ENCODE results near the gene VSTM2L.
"Not testable (repeated sequence)": the region's sequence is repeated elsewhere in the genome, so short reads cannot be mapped to it uniquely, and the experiment has no call there.

Gene VSTM2L

DNA sequence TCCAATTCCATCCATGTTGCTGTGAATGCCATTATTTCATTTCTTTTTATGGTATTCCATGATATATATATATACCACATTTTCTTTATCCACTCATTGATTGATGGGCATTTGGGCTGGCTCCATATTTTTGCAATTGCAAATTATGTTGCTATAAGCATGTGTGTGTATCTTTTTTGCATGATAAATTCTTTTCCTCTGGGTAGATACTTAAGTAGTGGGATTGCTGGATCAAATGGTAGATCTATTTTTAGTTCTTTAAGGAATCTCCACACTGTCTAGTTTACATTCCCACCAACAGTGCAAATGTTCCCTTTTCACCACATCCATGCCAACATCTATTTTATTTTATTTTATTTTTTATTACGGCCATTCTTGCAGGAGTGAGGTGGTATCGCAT, 60.6 kb downstream of the VSTM2L start:
- H3K9me3 ChIP-seq (ENCODE audit: insufficient read depth, low read depth, low read length); H3K18ac ChIP-seq (ENCODE audit: low read length); H3K23ac ChIP-seq (ENCODE audit: low read length); H2BK120ac ChIP-seq (ENCODE audit: insufficient read depth, low read length, poor library complexity); H3K9ac ChIP-seq (ENCODE audit: low read length); H4K12ac ChIP-seq (ENCODE audit: low read depth, low read length); H3K27ac ChIP-seq (ENCODE audit: low read depth, low read length); H2AFZ ChIP-seq (ENCODE audit: insufficient read depth, low read length, poor library complexity); H3K36me3 ChIP-seq (ENCODE audit: control insufficient read depth in 1 of 2, insufficient read depth in 2 of 2, low read length in 2 of 2); DNase-seq; H2BK12ac ChIP-seq (ENCODE audit: low read length); H4K8ac ChIP-seq (ENCODE audit: low read depth, low read length); H3K4me1 ChIP-seq (ENCODE audit: control insufficient read depth in 1 of 2, insufficient read depth in 2 of 2, low read length in 2 of 2); H3K79me2 ChIP-seq (ENCODE audit: control insufficient read depth, insufficient read depth, low read length, poor library complexity); H3K4me2 ChIP-seq (ENCODE audit: low read length); H4K91ac ChIP-seq (ENCODE audit: low read depth, low read length); H2BK5ac ChIP-seq (ENCODE audit: low read depth, low read length, poor library complexity); H2AK5ac ChIP-seq (ENCODE audit: low read length); H3K4ac ChIP-seq (ENCODE audit: low read depth, low read length); H3K4me3 ChIP-seq (ENCODE audit: low read depth, low read length); H3K27me3 ChIP-seq (ENCODE audit: insufficient read depth, low read length); H3K79me1 ChIP-seq (ENCODE audit: low read length); H3K14ac ChIP-seq (ENCODE audit: low read length): not testable (repeated sequence)
- no CpG with 5 or more reads among the region's 2 CpGs for WGBS (ENCODE audit: extremely low coverage, insufficient coverage, insufficient read length)

DNA sequence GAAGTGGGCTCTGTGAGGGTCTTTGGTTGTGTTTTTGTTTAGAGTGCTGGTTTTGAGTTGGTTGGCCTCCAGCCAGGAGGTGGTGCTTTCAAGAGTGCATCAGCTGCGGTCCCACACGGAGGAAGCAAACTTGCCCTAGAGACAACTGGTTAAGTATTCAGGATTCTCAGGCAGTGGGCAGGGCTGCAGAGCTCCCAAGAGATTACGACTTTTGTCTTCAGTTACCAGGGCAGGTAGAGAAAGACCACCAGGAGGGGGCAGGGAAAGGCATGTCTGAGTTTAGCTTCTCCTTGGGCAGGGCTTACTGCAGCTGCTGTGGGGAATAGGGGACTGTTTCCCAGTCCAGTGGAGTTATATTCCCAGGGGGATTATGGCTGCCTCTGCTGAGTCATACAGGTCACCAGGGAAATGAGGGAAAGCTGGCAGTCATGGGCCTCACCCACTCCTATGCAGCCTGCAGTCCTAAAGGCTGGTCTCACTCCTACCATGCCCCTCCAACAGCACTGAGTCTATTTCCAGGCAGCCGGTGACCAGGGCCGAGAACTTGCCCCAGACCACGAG, 66.0 kb downstream of the VSTM2L start:
- H3K9me3 ChIP-seq (ENCODE audit: insufficient read depth, low read depth, low read length) = peaks cover 2% of the 10 kb centered on the region
- H2AFZ ChIP-seq (ENCODE audit: insufficient read depth, low read length, poor library complexity) = no peak overlapping the region
- H3K18ac ChIP-seq (ENCODE audit: low read length) = no peak overlapping the region
- H3K79me2 ChIP-seq (ENCODE audit: control insufficient read depth, insufficient read depth, low read length, poor library complexity) = no peaks in the 10 kb centered on the region
- no peak overlapping the region for H3K14ac ChIP-seq (ENCODE audit: low read length)
- H2BK12ac ChIP-seq (ENCODE audit: low read length) = no peak overlapping the region
- H3K23ac ChIP-seq (ENCODE audit: low read length) = no peak overlapping the region
- H3K36me3 ChIP-seq (ENCODE audit: control insufficient read depth in 1 of 2, insufficient read depth in 2 of 2, low read length in 2 of 2) = no peaks in the 10 kb centered on the region
- no peak overlapping the region for H3K27ac ChIP-seq (ENCODE audit: low read depth, low read length)
- H4K91ac ChIP-seq (ENCODE audit: low read depth, low read length) = no peak overlapping the region
- H3K4me1 ChIP-seq (ENCODE audit: control insufficient read depth in 1 of 2, insufficient read depth in 2 of 2, low read length in 2 of 2) = peaks cover 0 to 5% of the 10 kb centered on the region in 2 experiments
- no peak overlapping the region for H2AK5ac ChIP-seq (ENCODE audit: low read length)
- no peak overlapping the region for H3K9ac ChIP-seq (ENCODE audit: low read length)
- no peak overlapping the region for H3K4me3 ChIP-seq (ENCODE audit: low read depth, low read length)
- no peak overlapping the region for H3K4ac ChIP-seq (ENCODE audit: low read depth, low read length)
- WGBS (ENCODE audit: extremely low coverage, insufficient coverage, insufficient read length) = no CpG with 5 or more reads among the region's 6 CpGs
- no peak overlapping the region for H4K8ac ChIP-seq (ENCODE audit: low read depth, low read length)
- no peak for DNase-seq
- no peak overlapping the region for H4K12ac ChIP-seq (ENCODE audit: low read depth, low read length)
- H3K27me3 ChIP-seq (ENCODE audit: insufficient read depth, low read length) = no peaks in the 10 kb centered on the region
- H2BK120ac ChIP-seq (ENCODE audit: insufficient read depth, low read length, poor library complexity) = no peak overlapping the region
- no peaks in the 10 kb centered on the region for H3K79me1 ChIP-seq (ENCODE audit: low read length)
- no peak overlapping the region for H3K4me2 ChIP-seq (ENCODE audit: low read length)
- H2BK5ac ChIP-seq (ENCODE audit: low read depth, low read length, poor library complexity) = no peak overlapping the region

DNA sequence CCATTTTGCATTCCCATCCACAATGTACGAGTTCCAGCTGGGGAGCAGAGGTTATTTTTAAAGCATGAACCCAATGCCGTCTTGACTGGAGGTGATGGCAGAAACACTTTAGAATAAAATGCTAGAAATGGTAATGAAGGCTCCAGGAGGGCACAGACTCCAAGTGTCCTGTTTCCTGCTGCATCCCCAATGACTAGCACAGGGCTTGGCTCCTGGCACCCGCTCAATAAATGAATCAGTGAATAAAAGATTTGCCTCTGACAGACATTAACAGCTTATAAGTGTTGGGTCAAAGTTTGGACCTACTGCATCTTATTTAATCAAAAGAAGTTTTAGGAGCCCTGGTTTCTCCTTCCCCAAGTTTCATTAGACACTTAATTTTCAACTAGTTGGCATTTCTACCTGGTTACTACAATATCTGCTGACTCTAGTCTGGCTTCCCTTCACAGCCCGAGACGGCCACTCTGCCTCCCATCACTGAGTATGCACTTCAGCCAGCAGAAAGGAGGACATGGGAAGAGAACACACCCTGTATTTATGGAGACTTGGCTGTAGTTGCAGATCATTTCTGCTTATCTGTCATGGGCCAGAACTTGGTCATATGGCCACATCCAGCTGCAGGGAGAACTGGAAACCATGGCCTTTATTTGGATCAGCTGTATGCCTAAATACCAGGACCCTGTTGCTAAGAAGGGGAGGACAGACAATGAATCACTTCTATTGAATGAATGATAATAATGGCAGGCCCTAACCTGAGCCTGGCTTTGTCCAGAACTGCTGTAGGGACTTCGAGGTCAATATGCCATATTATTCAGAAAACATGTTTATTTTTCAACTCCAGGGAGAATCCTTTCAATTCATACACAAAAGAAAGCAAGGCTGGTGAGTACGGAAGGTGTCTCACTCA, 67.3 kb downstream of the VSTM2L start:
- peaks cover 0 to 5% of the 10 kb centered on the region in 2 experiments for H3K4me1 ChIP-seq (ENCODE audit: control insufficient read depth in 1 of 2, insufficient read depth in 2 of 2, low read length in 2 of 2)
- no peak overlapping the region for H2BK5ac ChIP-seq (ENCODE audit: low read depth, low read length, poor library complexity)
- no peaks in the 10 kb centered on the region for H3K27me3 ChIP-seq (ENCODE audit: insufficient read depth, low read length)
- H3K4me2 ChIP-seq (ENCODE audit: low read length) = no peak overlapping the region
- H3K14ac ChIP-seq (ENCODE audit: low read length) = no peak overlapping the region
- H3K23ac ChIP-seq (ENCODE audit: low read length) = no peak overlapping the region
- no CpG with 5 or more reads among the region's 7 CpGs for WGBS (ENCODE audit: extremely low coverage, insufficient coverage, insufficient read length)
- no peak overlapping the region for H3K27ac ChIP-seq (ENCODE audit: low read depth, low read length)
- H3K79me2 ChIP-seq (ENCODE audit: control insufficient read depth, insufficient read depth, low read length, poor library complexity) = no peaks in the 10 kb centered on the region
- H3K4ac ChIP-seq (ENCODE audit: low read depth, low read length) = no peak overlapping the region
- no peak for DNase-seq
- no peak overlapping the region for H2BK120ac ChIP-seq (ENCODE audit: insufficient read depth, low read length, poor library complexity)
- no peak overlapping the region for H2AFZ ChIP-seq (ENCODE audit: insufficient read depth, low read length, poor library complexity)
- no peak overlapping the region for H3K9ac ChIP-seq (ENCODE audit: low read length)
- H2BK12ac ChIP-seq (ENCODE audit: low read length) = no peak overlapping the region
- peaks cover 2% of the 10 kb centered on the region for H3K9me3 ChIP-seq (ENCODE audit: insufficient read depth, low read depth, low read length)
- no peaks in the 10 kb centered on the region for H3K79me1 ChIP-seq (ENCODE audit: low read length)
- H3K4me3 ChIP-seq (ENCODE audit: low read depth, low read length) = no peak overlapping the region
- H2AK5ac ChIP-seq (ENCODE audit: low read length) = no peak overlapping the region
- H4K12ac ChIP-seq (ENCODE audit: low read depth, low read length) = no peak overlapping the region
- H3K36me3 ChIP-seq (ENCODE audit: control insufficient read depth in 1 of 2, insufficient read depth in 2 of 2, low read length in 2 of 2) = no peaks in the 10 kb centered on the region
- H3K18ac ChIP-seq (ENCODE audit: low read length) = no peak overlapping the region
- no peak overlapping the region for H4K8ac ChIP-seq (ENCODE audit: low read depth, low read length)
- H4K91ac ChIP-seq (ENCODE audit: low read depth, low read length) = no peak overlapping the region

DNA sequence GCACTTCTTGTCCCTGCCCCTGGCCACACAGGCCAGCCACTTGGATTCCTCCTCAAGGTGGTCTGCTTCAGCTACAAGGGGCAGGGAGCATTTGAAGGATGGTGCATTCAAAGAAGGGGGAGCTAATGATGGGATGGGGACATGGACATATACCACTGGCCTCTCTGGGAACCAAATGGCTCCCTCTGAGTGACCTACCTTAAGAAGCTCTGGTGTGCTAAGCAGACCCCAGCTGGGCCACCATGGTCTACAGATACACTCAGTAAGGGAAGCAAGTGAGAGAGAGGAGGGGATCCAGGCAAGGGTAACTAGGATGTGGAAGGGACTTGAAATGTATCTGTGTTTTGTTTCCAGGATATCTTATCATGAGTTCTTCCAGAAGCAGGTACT, 67.9 kb downstream of the VSTM2L start:
- DNase-seq = no peak
- no peak overlapping the region for H4K12ac ChIP-seq (ENCODE audit: low read depth, low read length)
- no peaks in the 10 kb centered on the region for H3K79me1 ChIP-seq (ENCODE audit: low read length)
- H3K4me1 ChIP-seq (ENCODE audit: control insufficient read depth in 1 of 2, insufficient read depth in 2 of 2, low read length in 2 of 2) = peaks cover 0 to 5% of the 10 kb centered on the region in 2 experiments
- H4K91ac ChIP-seq (ENCODE audit: low read depth, low read length) = no peak overlapping the region
- H3K36me3 ChIP-seq (ENCODE audit: control insufficient read depth in 1 of 2, insufficient read depth in 2 of 2, low read length in 2 of 2) = no peaks in the 10 kb centered on the region
- no peak overlapping the region for H4K8ac ChIP-seq (ENCODE audit: low read depth, low read length)
- no peak overlapping the region for H3K14ac ChIP-seq (ENCODE audit: low read length)
- H2AK5ac ChIP-seq (ENCODE audit: low read length) = no peak overlapping the region
- H3K23ac ChIP-seq (ENCODE audit: low read length) = no peak overlapping the region
- no peak overlapping the region for H3K9ac ChIP-seq (ENCODE audit: low read length)
- peaks cover 2% of the 10 kb centered on the region for H3K9me3 ChIP-seq (ENCODE audit: insufficient read depth, low read depth, low read length)
- H2BK120ac ChIP-seq (ENCODE audit: insufficient read depth, low read length, poor library complexity) = no peak overlapping the region
- H3K18ac ChIP-seq (ENCODE audit: low read length) = no peak overlapping the region
- H3K4ac ChIP-seq (ENCODE audit: low read depth, low read length) = no peak overlapping the region
- no peaks in the 10 kb centered on the region for H3K27me3 ChIP-seq (ENCODE audit: insufficient read depth, low read length)
- no peak overlapping the region for H3K4me2 ChIP-seq (ENCODE audit: low read length)
- H2AFZ ChIP-seq (ENCODE audit: insufficient read depth, low read length, poor library complexity) = no peak overlapping the region
- no peak overlapping the region for H2BK5ac ChIP-seq (ENCODE audit: low read depth, low read length, poor library complexity)
- H3K27ac ChIP-seq (ENCODE audit: low read depth, low read length) = no peak overlapping the region
- H3K79me2 ChIP-seq (ENCODE audit: control insufficient read depth, insufficient read depth, low read length, poor library complexity) = no peaks in the 10 kb centered on the region
- H3K4me3 ChIP-seq (ENCODE audit: low read depth, low read length) = no peak overlapping the region
- no peak overlapping the region for H2BK12ac ChIP-seq (ENCODE audit: low read length)
